ENCODE data around the gene KCTD4.

The KCTD4 gene

DNA sequence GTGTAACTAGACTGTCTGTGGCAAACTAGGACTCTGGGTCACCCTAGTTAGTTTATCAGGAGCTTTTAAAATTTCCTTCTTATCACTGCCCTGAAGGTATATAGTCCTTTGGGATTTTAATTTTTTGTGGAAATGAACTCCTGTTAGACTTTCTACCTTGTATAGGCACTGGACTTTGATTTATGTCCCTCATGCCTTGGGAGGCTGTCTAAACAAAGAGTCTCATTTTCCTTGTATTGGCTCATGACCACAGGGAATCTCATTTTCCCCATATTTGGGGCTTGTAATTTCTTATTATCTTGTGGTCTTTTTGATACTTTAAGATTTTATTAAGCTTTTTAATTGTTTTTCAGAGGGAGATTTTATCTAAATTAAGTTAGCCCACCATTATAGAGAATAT lies 21.4 kb downstream of the KCTD4 start:
- H3K27me3 ChIP-seq (ENCODE audit: insufficient read depth, low read length): no peaks in the 10 kb centered on the region
- no peaks in the 10 kb centered on the region for H3K36me3 ChIP-seq (ENCODE audit: insufficient read depth, low read length)
- H3K4me3 ChIP-seq (ENCODE audit: low read depth, low read length): no peak overlapping the region
- H3K27ac ChIP-seq (ENCODE audit: low read depth, low read length): no peak overlapping the region
- peaks cover 12% of the 10 kb centered on the region for H3K79me2 ChIP-seq (ENCODE audit: control insufficient read depth, insufficient read depth, low read length, unreplicated experiment)
- no peak overlapping the region for H2AFZ ChIP-seq (ENCODE audit: low read length, unreplicated experiment)
- H3K4me1 ChIP-seq (ENCODE audit: control insufficient read depth, insufficient read depth, low read length, unreplicated experiment): peaks cover 34% of the 10 kb centered on the region

DNA sequence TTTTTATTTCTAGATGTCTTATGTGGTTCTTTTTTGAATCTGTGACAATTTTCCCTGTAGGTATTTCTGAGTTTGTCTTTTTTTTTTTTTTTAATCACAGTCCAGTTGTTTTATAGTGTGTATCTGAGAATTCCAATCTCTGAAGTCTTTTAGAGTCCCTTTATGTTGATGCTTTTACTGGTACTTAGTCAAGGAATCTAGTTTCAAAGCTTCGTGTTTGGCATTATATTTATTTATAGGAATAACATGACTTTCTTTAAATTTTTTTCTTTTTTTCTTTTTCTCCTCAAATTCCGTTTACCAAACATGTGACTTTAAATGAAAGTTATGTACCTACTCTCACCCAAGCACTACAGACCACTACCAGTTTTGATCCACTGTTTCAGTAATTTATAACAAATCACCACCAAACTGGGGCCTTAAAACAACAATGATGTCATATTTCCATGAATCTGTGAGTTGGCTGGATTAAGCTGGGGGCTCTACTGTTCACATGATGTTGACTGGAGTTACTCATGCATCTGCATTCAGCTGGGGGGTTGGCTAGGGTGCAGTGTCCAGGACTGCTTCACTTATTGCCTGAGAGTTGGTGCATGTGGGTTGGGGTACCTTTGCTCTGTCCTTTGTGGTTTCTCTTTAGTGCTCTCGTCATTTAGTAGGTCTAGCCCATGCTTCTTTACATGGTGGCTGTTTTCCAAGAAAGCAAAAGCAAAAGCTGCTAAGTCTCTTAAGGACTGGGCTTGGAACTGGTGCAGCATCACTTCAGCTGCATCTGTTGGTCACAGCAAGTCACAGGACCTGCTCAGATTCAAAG lies 22.3 kb downstream of the KCTD4 start:
- H2AFZ ChIP-seq (ENCODE audit: low read length, unreplicated experiment): no peak overlapping the region
- H3K4me3 ChIP-seq (ENCODE audit: low read depth, low read length): no peak overlapping the region; the same call in 1 of the 2 replicates
- H3K27me3 ChIP-seq (ENCODE audit: insufficient read depth, low read length): no peaks in the 10 kb centered on the region
- H3K27ac ChIP-seq (ENCODE audit: low read depth, low read length): peak overlapping the region; percentile 15; the same call in 1 of the 2 replicates
- H3K79me2 ChIP-seq (ENCODE audit: control insufficient read depth, insufficient read depth, low read length, unreplicated experiment): peaks cover 12% of the 10 kb centered on the region
- peaks cover 34% of the 10 kb centered on the region for H3K4me1 ChIP-seq (ENCODE audit: control insufficient read depth, insufficient read depth, low read length, unreplicated experiment)
- no peaks in the 10 kb centered on the region for H3K36me3 ChIP-seq (ENCODE audit: insufficient read depth, low read length)

DNA sequence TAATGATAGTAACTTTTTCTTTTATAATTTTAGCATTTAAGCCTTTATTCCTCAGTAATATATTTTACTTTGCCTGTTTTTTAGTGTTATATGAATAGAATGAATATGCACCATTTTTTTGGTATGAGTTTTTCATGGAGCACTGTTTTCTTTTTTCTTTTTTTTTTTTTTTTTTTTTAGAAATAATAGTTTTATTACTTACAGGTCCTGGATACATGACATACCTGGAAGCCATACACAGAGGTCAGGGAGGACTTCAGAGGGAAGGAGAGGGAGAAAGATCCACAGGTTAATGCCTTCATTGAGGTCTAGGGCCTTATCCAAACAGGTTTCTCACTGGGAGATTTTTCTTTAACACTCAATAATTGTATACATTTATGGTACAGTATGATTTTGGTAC lies 26.4 kb downstream of the KCTD4 start:
- Histone ChIP-seq H3K27ac (ENCODE audit: low read depth, low read length) (no peak overlapping the region), H3K4me1 (ENCODE audit: control insufficient read depth, insufficient read depth, low read length, unreplicated experiment) (peaks cover 20% of the 10 kb centered on the region), H3K36me3 (ENCODE audit: insufficient read depth, low read length) (no peaks in the 10 kb centered on the region), H3K4me3 (ENCODE audit: low read depth, low read length) (no peak overlapping the region), H3K79me2 (ENCODE audit: control insufficient read depth, insufficient read depth, low read length, unreplicated experiment) (peaks cover 9% of the 10 kb centered on the region), H2AFZ (ENCODE audit: low read length, unreplicated experiment) (no peak overlapping the region), H3K27me3 (ENCODE audit: insufficient read depth, low read length) (no peaks in the 10 kb centered on the region)

DNA sequence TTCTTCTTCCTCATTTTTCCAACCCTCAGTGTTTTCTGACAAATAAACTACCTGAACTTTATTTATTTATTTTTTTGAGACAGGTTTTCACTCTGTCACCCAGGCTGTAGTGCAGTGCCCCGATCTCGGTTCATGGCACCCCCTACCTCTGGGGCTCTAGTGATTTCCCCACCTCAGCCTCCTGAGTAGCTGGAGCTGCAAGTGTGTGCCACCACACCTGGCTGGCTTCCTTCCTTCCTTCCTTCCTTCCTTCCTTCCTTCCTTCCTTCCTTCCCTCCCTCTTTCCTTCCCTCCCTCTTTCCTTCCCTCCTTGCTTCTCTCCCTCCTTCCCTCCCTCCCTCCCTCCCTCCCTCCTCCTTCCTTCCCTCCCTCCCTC lies 32.3 kb downstream of the KCTD4 start:
- peaks cover 5% of the 10 kb centered on the region for H3K4me1 ChIP-seq (ENCODE audit: control insufficient read depth, insufficient read depth, low read length, unreplicated experiment)
- no peaks in the 10 kb centered on the region for H3K27me3 ChIP-seq (ENCODE audit: insufficient read depth, low read length)
- H3K27ac ChIP-seq (ENCODE audit: low read depth, low read length): no peak overlapping the region
- H2AFZ ChIP-seq (ENCODE audit: low read length, unreplicated experiment): no peak overlapping the region
- no peaks in the 10 kb centered on the region for H3K79me2 ChIP-seq (ENCODE audit: control insufficient read depth, insufficient read depth, low read length, unreplicated experiment)
- no peak overlapping the region for H3K4me3 ChIP-seq (ENCODE audit: low read depth, low read length)
- H3K36me3 ChIP-seq (ENCODE audit: insufficient read depth, low read length): peaks cover 7% of the 10 kb centered on the region; the same call in 1 of the 2 replicates

GRCh38 chr13:45167611-45168554 lies 33.0 kb downstream of the KCTD4 start:
- Histone ChIP-seq H3K36me3 (ENCODE audit: insufficient read depth, low read length) (peaks cover 7% of the 10 kb centered on the region; the same call in 1 of the 2 replicates), H3K4me1 (ENCODE audit: control insufficient read depth, insufficient read depth, low read length, unreplicated experiment) (peaks cover 12% of the 10 kb centered on the region), H3K79me2 (ENCODE audit: control insufficient read depth, insufficient read depth, low read length, unreplicated experiment) (no peaks in the 10 kb centered on the region), H2AFZ (ENCODE audit: low read length, unreplicated experiment) (no peak overlapping the region), H3K27ac (ENCODE audit: low read depth, low read length) (no peak overlapping the region), H3K4me3 (ENCODE audit: low read depth, low read length) (no peak overlapping the region), H3K27me3 (ENCODE audit: insufficient read depth, low read length) (no peaks in the 10 kb centered on the region)

GRCh38 chr13:45166858-45167257 lies 34.0 kb downstream of the KCTD4 start:
- Histone ChIP-seq H3K27me3 (ENCODE audit: insufficient read depth, low read length) (no peaks in the 10 kb centered on the region), H3K79me2 (ENCODE audit: control insufficient read depth, insufficient read depth, low read length, unreplicated experiment) (no peaks in the 10 kb centered on the region), H3K4me1 (ENCODE audit: control insufficient read depth, insufficient read depth, low read length, unreplicated experiment) (peaks cover 21% of the 10 kb centered on the region), H3K36me3 (ENCODE audit: insufficient read depth, low read length) (peaks cover 7% of the 10 kb centered on the region; the same call in 1 of the 2 replicates), H2AFZ (ENCODE audit: low read length, unreplicated experiment) (no peak overlapping the region), H3K4me3 (ENCODE audit: low read depth, low read length) (no peak overlapping the region), H3K27ac (ENCODE audit: low read depth, low read length) (no peak overlapping the region)

DNA sequence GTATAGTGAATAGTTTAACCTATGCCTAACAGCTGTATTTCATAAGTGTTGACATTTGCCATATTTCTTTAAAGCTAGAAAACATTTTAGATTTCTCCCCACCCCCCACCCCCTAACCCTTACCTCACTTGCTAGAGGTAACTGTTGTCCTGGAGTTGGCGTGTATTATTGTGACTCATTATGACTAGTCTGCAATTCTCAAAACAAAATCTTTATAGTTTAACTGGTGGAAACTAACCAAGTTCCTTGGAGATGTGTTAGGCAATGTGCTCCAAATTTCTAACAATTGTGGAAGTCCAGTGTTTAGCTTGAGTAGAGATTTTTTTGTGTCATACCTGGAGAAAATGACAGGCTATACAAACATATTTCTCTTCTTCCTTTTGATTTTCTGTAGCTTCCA lies 38.0 kb downstream of the KCTD4 start:
- Histone ChIP-seq H3K4me3 (ENCODE audit: low read depth, low read length) (no peak overlapping the region), H3K79me2 (ENCODE audit: control insufficient read depth, insufficient read depth, low read length, unreplicated experiment) (no peaks in the 10 kb centered on the region), H3K27ac (ENCODE audit: low read depth, low read length) (peak overlapping the region; percentile 89)

DNA sequence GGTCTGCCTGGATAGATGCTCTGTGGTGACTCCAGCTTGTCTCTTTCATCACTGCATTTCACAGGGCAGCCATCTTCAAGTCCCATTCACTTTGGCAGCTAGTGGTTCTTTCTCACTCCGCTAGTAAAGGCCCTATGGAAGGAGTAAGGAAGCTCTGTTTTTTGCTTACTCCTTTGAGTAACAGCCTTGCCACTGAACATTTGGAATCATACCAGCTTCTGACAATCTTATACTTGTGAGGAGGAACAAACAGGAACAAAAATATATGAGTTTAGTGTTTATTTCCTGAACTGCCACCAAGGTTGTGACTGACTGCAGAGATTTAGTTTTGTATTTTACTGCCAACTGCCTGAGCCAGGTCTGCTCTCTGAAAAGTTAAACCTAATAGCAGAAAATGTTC lies 38.7 kb downstream of the KCTD4 start:
- Histone ChIP-seq H3K27ac (ENCODE audit: low read depth, low read length) (peak overlapping the region; percentile 89), H3K4me1 (ENCODE audit: control insufficient read depth, insufficient read depth, low read length, unreplicated experiment) (peaks cover 18% of the 10 kb centered on the region), H3K27me3 (ENCODE audit: insufficient read depth, low read length) (no peaks in the 10 kb centered on the region), H3K4me3 (ENCODE audit: low read depth, low read length) (no peak overlapping the region), H3K36me3 (ENCODE audit: insufficient read depth, low read length) (peaks cover 7% of the 10 kb centered on the region; the same call in 1 of the 2 replicates), H3K79me2 (ENCODE audit: control insufficient read depth, insufficient read depth, low read length, unreplicated experiment) (no peaks in the 10 kb centered on the region), H2AFZ (ENCODE audit: low read length, unreplicated experiment) (no peak overlapping the region)

More for the DNA sequence above, 38.0 kb downstream of the KCTD4 start:
- Histone ChIP-seq H2AFZ (ENCODE audit: low read length, unreplicated experiment) (no peak overlapping the region), H3K4me1 (ENCODE audit: control insufficient read depth, insufficient read depth, low read length, unreplicated experiment) (peaks cover 18% of the 10 kb centered on the region), H3K27me3 (ENCODE audit: insufficient read depth, low read length) (no peaks in the 10 kb centered on the region), H3K36me3 (ENCODE audit: insufficient read depth, low read length) (peaks cover 7% of the 10 kb centered on the region; the same call in 1 of the 2 replicates)

- Histone ChIP-seq H3K36me3 (ENCODE audit: insufficient read depth, low read length) (no peaks in the 10 kb centered on the region; the same call in 1 of the 2 replicates), H3K4me1 (ENCODE audit: control insufficient read depth, insufficient read depth, low read length, unreplicated experiment) (peaks cover under 1% of the 10 kb centered on the region), H3K27ac (ENCODE audit: low read depth, low read length) (no peak overlapping the region), H3K4me3 (ENCODE audit: low read depth, low read length) (no peak overlapping the region), H3K79me2 (ENCODE audit: control insufficient read depth, insufficient read depth, low read length, unreplicated experiment) (no peaks in the 10 kb centered on the region), H2AFZ (ENCODE audit: low read length, unreplicated experiment) (no peak overlapping the region), H3K27me3 (ENCODE audit: insufficient read depth, low read length) (no peaks in the 10 kb centered on the region)
These were observed 44.1 kb downstream of the KCTD4 start for GRCh38 chr13:45156565-45157361.

DNA sequence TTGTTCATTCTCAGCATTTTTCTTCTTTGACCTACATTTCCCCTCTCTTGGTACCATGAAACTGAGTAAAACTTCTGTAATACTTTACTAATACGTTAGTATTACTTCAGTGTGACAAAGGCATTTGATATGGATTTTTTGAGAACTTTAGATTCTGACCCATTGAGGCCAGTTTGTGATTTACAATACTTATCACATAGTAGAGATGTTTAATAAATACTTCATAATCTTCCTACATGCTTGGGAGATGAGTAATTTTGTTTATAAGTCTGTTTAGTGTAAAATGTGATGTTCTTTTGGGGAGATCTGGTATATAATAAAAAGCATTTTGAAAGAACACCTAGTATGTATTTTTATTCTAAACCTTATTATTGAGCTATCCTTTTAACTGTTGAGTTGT lies 50.9 kb downstream of the KCTD4 start:
- Histone ChIP-seq H3K4me3 (ENCODE audit: low read depth, low read length) (no peak overlapping the region), H3K27ac (ENCODE audit: low read depth, low read length) (no peak overlapping the region), H3K79me2 (ENCODE audit: control insufficient read depth, insufficient read depth, low read length, unreplicated experiment) (peaks cover 29% of the 10 kb centered on the region), H3K36me3 (ENCODE audit: insufficient read depth, low read length) (no peaks in the 10 kb centered on the region; the same call in 1 of the 2 replicates), H3K27me3 (ENCODE audit: insufficient read depth, low read length) (no peaks in the 10 kb centered on the region), H2AFZ (ENCODE audit: low read length, unreplicated experiment) (no peak overlapping the region), H3K4me1 (ENCODE audit: control insufficient read depth, insufficient read depth, low read length, unreplicated experiment) (peaks cover 11% of the 10 kb centered on the region)
